GM19023 (cell line): Measurements from ENCODE around the gene KCNIP4.

Source experiments
- ATAC-seq: cut with Tn5 transposase; IDR thresholded peaks from one replicate; pipeline ENCODE4 v1.9.1; 2021; ENCODE audit warnings: mild to moderate bottlenecking, moderate library complexity; ENCODE audit not compliant: unreplicated experiment

The KCNIP4 gene

DNA sequence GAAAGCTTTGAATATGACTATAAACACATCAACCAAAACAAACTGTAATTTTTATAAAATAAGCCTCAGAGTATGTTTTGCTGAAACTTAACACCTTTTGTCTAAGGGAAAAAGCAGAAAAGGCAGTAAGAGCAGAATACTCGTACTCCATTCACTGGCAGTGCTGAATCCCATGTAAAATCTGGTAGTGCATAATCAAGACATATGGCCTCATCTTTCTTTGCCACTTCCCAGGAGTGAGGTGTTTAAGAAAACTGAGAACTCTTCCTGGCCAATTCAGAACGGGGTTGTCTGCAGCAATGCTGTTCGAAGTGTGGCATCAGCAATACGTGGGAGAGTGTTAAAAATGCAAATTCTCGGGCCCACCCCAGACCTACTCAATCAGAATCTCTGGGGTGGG lies 946.3 kb downstream of the KCNIP4 start:
- ATAC-seq, result no peak

DNA sequence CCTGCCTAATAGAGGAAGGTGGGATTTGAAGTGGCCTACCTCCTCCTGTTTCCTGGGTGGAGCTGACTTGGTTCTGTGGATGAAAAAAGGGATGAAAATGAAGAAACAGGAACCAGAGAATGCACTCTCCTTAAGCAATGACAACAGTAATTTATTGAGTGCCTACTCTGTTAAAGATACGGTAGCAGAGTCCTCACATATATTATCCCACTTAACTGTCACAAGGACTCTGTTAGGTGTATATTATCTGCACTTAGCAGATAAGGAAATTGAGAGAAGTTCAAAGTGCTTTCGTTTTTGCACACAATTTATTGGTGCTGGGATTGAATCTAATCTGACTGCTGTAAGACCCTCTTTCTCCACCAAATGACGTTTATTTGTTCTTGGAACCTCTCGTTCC lies 947.1 kb downstream of the KCNIP4 start:
- ATAC-seq, result no peak

DNA sequence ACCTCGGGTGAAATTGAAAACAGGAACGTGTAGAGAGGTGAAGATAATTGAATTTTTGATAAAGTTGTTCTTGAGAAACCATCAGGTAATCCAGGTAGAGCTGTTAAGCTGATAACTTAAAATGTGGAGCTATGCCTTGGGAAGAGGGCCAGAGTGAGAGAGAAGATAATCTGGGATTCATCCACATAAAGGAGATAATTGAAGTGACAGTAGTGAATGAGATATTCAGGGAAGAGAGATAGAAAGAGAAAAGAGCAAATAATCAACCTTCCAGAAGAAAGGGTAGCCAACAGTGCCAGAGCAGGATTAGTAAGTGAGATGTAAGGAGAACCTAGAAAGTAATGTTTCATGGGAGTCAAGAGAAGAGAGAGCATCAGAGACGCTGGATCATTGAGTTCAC lies 950.7 kb downstream of the KCNIP4 start:
- ATAC-seq, result no peak

DNA sequence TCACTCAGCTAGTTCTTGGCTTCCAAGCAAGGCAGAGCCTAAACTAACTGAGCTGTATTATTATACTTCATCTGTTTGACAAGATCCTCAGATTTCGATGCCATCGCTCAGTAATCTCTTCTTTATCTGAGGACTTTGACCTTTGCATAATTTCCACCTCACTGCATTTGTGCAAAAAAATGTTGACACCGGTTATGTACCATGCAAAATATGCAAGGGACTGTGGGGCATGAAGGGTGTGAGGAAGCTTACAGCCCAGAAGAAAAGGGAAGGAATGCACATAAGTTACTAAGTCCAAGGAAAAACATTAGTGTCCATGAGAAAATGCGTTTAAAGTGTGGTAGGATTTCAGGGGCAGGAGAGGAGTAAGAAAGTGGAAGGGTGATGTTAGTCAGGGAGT lies 953.0 kb downstream of the KCNIP4 start:
- no peak for ATAC-seq

DNA sequence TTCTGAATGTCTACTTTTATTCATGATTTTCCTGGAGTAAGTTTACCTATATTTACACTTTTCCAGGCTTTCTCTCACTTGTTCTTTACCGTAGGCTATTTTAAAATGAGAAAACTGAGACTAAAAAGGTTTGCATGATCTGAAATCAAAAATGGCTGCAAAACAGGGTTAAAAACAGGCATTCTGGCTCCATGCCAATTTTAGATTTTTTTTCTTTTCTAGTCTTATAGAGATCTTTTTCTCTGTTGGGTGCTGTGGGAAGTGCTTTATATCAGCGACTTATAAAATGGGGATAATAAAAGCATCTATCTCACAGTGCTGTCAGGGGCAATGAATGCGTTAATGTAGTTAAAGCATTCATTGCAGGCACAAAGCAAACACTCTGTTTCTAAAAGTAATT lies 953.6 kb downstream of the KCNIP4 start:
- ATAC-seq, result no peak

DNA sequence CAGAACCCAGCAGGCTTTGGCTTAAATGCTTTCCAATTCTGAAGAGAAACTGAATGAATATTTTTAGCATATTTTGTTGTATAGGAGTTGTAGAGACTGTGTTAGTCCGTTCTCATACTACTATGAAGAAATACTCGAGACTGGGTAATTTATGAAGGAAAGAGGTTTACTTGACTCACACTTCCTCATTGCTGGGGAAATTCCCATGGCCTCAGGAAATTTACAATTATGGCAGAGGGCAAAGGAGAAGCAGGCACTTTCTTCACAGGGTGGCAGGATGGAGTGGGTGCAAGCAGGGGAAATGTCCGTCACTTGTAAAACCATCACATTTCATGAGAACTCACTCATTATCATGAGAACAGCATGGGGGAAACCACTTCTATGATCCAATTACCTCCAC lies 956.6 kb downstream of the KCNIP4 start:
- ATAC-seq, result no peak

DNA sequence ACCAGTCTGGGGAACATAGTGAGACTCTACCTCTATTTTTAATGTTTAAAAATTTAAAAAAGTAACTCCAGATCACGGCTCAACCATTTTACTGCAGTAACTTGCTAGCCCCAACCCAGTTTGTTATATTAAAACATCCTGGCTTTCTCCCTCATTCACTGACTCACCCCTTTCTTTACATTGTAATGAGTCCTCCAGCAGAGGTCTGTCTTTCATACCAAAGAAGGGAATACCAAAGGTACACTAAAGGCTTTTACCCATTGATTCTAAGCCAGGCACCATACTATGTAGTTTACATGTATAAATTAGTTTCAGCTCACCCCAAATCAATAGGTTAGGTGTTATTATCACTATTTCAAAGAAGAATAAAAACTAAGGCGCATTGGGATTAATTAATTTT lies 961.4 kb downstream of the KCNIP4 start:
- no peak for ATAC-seq

DNA sequence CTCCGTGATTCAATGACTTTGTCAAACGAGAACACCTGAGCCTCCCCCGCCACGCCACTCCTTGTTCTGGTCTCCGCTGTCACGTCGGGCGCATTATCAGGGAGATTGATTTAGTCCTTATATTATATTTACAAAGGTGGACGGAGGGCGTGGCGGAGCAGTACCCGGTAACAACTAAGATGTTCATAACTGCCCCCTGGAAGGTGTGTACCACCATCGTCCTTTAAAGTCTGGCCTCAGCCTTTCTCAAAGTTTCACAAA lies 964.1 kb downstream of the KCNIP4 start:
- no peak for ATAC-seq

DNA sequence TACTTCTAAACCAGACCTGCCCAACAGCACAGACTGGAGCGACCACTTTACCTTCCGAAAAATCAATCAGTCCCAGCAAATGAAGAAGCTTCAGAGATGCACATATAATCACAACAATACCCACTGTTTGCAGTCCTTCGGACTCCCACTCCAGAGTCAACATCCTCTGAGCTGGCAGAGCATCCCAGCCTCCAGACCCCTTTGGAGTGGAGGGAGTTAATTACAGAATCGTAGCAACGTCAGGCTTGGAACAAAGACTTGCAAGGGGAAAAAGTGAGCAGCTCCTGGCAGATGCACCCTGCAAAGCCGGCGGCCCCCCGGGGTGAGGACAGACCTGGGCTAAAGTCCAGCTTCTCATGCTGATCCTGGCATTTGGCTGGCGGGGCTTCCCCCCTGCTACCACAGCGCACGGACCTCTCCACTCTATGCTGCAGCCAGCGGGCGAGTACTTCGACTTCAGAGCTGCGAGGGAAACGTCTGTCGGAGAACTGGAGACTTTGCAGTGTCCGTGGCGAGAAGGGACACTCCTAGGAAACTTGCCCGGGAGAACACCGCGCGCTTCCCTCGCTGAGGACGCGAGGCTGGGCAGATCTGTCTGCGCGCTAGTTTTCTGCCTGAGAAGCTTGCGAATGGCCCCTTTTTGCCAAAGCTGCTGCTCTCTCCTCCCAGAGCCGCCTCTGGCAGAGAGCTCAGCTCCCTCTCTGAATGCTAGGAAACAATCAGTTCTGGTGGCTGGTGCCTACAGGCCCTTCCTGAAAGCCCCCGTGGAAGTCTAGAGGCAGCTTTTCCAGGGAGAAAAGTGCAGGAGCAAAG lies 964.6 kb downstream of the KCNIP4 start:
- ATAC-seq, result no peak

DNA sequence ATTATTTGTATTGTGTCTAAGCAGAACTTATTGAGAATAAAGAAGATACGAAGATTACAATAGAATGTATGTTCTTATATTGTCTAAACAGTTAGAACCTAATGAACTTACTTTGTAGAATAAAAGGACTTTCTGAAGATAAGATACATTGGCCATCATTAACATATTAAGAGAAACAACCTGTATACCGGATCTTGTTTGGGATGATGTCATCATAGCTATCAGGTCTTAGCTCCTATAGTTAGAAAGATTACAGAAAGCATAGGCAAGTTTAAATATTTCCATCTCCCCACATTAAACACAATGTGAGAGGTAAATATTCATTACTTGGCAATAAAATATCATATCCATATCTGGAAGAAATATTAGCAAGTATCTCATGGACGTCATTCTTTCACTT lies 966.0 kb downstream of the KCNIP4 start:
- no peak for ATAC-seq

DNA sequence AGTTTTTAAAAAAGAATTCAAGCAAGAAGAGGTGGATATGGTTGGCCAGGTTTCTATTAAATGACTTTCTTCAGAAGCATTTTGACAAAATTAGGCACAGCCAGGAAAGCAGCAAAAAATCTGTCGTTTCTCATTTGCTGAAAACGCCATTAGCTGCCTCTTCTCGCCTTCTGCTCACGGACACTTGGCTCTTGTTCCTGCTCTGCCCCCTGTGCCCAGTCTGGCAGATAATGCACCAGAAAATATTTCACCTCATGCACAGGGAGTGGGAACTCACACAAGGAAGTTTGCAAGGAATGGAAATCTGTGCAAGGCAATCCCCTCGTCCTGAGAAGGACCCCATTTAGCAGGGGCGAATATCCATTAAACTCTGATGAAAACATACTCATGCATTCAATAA lies 988.3 kb downstream of the KCNIP4 start:
- no peak for ATAC-seq

DNA sequence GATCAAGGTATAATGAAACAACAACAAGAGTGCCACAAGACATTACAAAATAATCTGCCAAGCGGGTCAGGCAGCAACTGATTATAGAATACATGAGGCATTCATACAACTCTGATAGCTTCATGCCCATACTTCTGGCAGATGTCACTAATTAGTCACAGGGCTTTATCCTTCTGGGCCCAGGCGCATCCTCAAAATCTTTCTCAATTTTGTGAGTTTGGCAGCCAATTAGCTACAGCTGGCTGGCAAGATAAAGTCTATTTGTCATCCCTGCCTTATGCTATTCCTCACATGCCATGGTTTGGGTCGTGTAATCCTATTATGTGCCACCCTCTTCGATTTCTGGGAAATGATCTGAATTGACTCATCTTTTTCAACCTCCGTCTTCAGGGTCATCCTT lies 994.0 kb downstream of the KCNIP4 start:
- no peak for ATAC-seq

DNA sequence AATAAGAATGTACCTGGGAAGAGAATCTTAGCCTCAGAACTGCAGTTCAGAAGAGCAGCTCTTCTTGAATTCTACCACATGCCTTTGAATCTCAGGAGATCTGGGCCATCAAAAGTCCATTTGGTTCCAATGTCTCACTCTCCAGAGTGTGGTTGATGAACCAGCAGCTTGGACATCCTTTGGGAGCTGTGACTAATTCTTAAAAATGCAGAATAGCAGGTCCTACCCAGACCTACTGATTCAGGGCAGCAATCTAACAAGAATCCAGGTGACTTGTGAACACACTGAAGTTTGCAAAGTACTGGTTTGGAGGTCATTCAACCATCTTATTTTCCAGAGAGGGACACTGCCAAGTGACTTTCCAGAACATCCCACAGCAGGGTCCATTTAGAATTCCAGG lies 1003.6 kb downstream of the KCNIP4 start:
- ATAC-seq, result no peak

DNA sequence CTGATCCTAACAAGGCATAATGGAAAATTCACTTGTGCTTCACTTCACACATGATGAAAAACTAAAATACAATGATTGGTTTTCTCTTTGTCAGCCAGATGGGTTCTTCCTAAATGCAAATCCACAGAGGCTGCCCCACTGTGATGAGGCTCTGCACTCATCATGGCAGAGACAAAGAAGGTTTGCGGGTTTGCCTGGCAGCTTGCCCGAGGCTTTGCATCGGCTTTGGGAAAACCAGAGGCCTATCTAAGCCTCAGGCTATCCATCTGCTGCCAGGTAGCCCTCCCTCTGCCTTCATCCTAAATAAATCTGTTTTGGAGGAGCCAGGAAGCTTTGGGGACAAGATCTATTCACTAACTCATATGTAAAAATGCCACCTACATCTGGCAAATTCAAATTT lies 1004.1 kb downstream of the KCNIP4 start:
- ATAC-seq, result no peak

DNA sequence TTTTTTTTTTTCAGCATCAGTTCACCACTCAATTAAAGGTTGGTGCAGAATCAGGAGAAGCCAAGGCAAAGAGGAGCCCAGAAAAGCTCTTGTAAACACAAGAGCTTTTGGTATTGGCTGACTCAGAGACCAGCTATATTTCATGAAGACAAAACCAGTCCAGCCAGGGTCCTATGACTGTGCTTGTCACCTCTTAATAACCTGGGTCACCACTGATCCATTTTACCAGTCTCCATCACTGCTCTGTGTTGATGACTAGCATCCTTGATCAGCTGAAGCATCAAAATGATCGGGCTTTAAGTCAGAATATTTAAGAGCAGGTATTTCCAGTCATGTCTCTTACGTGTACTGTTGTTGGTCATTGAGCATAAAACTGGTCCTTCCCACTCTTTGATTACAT lies 1010.4 kb downstream of the KCNIP4 start:
- ATAC-seq, result no peak

DNA sequence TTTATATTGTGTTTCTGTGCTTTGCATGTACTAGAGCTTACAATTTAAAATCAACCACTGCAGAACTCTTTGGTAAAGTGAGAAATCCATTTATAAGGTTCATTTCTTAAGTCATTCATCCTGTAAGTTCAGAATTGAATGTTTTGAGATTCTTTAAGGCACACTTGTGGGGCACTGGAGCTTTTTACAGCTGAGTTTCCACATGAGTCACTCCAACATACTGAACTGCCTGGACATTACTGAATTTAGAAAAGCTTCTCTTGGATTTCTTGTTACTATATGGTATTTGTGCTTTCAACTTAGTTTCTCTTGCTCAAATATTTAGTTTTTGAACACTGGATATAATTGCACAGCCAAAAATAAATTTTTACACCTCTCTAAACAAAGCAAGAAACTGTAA lies 1022.0 kb downstream of the KCNIP4 start:
- no peak for ATAC-seq

DNA sequence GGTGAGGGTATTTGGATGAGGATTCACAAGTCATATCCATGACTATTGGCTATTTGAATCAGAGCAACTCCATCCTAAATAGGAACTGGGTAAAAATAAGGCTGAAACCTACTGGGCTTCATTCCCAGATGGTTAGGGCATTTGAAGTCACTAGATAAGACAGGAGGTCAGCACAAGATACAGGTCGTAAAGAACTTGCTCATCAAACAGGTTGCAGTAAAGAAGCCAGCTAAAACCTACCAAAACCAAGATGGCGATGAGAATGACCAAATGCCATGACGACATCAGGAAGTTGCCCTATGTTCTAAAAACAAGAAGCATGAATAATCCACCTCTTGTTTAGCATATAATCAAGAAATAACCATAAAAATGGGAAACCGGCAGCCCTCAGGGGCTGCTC lies 1023.4 kb downstream of the KCNIP4 start:
- ATAC-seq, result no peak

DNA sequence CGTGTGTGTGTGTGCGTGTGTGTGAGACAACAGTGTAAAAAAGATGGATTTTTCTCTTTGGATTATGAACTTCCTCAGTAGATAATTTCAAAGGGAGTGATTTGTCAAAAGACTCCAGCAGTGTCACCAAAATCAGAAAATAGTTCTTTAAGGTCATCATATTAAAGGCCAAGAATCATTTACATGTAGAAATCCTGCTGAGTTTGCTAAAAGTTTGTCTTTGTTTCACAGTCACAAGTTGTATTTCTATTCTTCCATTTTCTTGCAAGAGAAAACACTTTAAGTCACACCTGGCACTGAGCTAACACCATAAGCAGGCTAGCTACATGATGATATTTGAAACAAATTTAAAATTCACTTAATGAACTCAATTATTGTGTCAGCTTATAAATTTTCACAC lies 1025.6 kb downstream of the KCNIP4 start:
- no peak for ATAC-seq

DNA sequence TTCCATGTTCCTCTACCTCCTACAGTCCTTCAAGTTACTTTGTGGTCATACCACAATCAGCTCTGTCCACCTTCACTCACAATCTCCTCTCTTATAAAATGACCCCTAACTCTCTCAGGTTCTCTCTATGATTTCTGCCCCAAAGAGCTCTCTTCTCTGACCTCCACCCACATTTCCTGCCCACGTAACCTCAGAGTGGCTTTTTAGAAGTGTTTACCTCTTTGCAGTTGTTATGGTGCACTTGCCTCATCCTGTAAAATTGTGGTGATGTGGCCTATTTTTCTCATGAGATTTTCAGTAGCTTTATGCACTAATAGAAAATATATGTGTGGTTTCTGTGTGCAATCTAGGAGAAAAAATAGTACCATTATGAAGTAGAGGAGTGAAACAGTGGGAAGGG lies 1032.5 kb downstream of the KCNIP4 start:
- no peak for ATAC-seq

DNA sequence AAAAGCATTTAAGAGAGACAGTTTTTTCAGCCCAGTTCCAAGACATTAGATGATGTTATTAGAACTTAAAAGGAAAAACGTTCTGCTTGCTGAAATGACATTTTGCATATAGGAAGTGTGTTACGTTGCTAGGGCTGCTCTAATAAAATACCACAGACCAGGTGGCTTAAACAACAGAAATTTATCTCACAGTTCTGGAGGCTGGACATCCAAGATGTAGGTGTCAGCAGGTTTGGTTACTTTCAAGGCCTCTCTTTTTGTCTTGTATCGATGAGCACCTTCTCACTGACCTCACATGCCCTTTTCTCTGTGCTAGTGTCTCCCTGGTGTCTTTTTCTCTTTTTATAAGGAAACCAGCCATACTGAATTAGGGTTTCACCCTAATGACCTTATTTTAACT lies 1043.6 kb downstream of the KCNIP4 start:
- no peak for ATAC-seq

DNA sequence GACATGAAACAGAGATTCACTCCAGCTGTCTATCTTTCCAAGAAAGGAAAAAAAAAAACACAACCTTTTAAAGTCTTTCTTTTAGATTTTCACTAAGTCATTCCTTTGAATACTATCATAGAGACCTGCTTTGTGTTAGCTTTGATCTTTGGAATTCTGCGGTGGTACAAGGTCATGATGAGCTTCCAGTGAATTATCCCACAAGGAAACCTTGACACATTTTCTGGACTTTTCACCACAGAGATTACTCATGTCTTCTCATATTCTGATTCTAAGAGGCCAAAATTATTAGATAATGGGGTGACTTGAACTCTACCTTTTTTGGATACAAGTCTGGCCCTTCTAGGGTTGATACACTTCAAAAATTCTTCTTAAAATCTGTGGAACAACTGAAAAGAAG lies 1046.7 kb downstream of the KCNIP4 start:
- no peak for ATAC-seq

DNA sequence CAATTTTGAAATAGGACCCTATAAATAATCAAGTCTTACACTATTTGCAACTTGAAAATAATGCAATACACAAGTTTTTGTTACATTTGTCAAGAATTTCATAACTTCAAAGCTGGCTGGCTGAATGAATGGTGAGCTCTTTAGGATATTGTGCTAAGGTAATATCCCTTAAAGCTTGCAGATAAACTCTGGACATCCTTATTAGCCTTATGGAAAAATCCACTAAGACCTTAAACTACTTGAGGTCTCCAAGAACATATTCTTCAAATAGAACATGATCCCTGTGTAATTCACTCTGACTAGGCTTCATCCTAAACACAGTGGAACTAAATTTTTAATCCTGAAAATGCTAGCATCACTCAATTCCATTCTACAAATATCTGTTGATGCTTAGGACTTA lies 1049.0 kb downstream of the KCNIP4 start:
- ATAC-seq, result no peak

DNA sequence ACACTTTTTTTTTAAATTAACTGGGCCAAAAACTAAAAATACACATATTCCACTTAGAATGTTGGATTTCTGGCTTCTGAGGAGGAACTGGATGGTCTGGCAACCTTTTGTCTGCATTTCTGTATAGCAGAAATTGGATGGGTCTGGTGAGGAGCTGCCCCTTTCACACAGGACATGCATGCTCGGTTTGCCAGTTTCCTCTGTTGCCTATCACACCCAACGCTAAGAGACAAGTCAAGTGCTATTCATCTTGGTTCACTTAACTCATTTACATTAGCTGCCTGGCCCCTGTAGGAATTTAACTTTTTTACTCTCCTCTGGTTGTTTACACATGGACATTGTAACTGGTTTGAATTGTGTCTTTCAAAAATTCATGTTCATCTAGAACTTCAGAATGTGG lies 1052.6 kb downstream of the KCNIP4 start:
- ATAC-seq, result no peak

DNA sequence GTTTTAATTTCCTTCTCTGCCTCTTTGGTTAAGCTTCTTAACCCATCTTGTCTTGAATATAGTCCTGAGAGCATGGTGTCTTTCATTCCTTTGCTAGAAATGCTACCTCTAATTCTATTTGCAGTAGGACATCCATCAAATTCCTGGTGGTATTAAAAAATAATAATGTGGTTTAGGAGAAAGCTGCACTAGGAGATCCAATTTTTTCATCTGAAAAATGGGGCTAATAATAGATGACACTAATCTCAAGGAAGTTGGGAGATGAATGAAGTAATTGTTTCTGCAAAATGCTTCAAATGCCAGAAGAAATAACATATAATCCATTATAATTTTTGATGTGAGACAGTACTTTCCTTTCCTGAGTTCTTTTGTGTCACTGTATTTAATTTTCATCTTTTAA lies 1053.4 kb downstream of the KCNIP4 start:
- ATAC-seq, result no peak
